Measurements from ENCODE around the gene PLEKHJ1.
A peak's percentile ranks its signal among the peaks of the same experiment; 100 is the strongest.

The PLEKHJ1 gene

DNA sequence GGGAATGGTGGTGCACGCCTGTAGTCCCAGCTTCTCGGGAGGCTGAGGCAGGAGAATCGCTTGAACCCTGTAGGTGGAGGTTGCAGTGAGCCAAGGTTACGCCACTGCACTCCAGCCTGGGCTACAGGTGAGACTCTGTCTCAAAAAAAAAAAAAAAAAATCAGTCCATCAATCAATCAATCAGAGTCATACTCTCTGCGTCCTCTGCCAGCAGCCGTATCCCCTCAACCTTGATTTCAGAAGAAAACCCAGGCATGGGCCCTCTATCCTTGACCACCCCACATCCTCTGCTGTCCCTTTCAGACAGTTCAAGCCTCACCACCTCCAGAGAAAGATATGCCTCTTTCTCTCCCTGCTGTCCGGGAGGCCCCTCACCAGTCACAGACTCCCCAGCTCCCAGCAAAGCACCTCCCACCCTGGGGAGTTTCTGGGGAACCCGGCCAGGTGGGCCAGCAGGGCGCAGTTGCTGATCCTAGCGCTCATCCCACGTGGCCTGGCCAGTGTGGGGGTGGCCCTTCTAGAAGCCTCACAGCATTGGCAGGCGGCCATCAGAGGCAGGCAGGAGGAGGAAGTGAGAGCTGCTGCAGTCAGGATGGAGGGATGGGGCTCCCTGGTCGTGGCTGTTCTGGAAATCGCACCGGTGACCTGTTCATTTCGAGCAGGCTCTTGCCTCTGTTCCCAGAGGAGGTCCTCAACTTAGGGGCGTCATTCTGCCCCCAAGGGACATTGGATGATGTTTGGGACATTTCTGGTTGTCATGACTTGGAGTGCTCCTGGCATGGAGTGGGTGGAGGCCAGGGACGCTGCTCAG, 30.3 kb upstream of the PLEKHJ1 start:
- H3K4me1 Mint-ChIP-seq, result peaks cover 8% of the 10 kb centered on the region

DNA sequence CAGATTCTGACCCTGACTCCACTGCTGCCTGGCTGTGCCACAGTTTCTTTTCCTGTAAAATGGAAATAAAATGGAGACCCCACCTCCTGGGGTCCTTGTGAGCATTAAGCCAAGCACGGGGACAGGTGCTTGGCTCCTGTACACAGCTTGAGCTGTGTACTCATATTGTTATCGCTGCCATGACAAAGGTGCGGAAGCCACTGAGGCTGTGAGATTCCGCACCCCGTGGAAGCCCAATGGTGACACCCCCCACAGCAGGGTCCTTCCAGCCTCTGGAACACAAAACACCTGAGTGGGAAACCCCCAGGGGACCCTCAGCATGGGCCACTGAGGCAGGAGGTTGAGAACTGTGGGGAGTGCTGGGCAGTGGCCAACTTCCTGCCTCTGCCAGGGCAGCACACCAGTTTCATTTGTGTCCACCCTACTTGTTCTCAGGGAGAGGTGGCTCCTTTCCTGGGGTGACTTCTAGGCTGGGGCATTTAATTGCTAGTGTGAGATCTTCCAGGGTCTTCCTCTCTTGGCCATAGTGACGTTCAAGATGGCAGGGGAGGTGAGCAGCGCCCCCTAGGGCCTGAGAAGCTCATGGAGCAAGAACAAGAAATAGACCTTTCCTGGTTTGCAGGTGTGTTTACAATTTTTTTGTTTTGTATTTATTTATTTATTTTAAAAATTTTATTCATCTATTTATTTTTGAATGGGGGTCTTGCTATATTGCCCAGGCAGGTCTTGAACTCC, 25.5 kb upstream of the PLEKHJ1 start:
- TF ChIP-seq, protein P1, sequence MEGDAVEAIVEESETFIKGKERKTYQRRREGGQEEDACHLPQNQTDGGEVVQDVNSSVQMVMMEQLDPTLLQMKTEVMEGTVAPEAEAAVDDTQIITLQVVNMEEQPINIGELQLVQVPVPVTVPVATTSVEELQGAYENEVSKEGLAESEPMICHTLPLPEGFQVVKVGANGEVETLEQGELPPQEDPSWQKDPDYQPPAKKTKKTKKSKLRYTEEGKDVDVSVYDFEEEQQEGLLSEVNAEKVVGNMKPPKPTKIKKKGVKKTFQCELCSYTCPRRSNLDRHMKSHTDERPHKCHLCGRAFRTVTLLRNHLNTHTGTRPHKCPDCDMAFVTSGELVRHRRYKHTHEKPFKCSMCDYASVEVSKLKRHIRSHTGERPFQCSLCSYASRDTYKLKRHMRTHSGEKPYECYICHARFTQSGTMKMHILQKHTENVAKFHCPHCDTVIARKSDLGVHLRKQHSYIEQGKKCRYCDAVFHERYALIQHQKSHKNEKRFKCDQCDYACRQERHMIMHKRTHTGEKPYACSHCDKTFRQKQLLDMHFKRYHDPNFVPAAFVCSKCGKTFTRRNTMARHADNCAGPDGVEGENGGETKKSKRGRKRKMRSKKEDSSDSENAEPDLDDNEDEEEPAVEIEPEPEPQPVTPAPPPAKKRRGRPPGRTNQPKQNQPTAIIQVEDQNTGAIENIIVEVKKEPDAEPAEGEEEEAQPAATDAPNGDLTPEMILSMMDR (IDR thresholded peaks at IDR 0.05; ENCODE audit: unreplicated experiment in 3 of 3), result peak; percentile 22 to 39 (median 29)
- Mint-ChIP-seq H3K4me3 (no peak overlapping the region), H3K27me3 (ENCODE audit: low read depth) (no peaks in the 10 kb centered on the region), H3K9me3 (no peaks in the 10 kb centered on the region), H3K27ac (no peak overlapping the region), H3K4me1 (peaks cover 4% of the 10 kb centered on the region), H3K36me3 (ENCODE audit: low read depth) (no peaks in the 10 kb centered on the region)

More for the DNA sequence above, 30.3 kb upstream of the PLEKHJ1 start:
- Mint-ChIP-seq H3K9me3 (no peaks in the 10 kb centered on the region), H3K4me3 (peak overlapping the region; percentile 59 to 78 (median 70)), H3K27ac (peak overlapping the region; percentile 61 to 94 (median 91)), H3K27me3 (ENCODE audit: low read depth) (no peaks in the 10 kb centered on the region), H3K36me3 (ENCODE audit: low read depth) (no peaks in the 10 kb centered on the region)
- TF ChIP-seq, protein P1 (IDR thresholded peaks at IDR 0.05; ENCODE audit: unreplicated experiment in 3 of 3), result no peak

DNA sequence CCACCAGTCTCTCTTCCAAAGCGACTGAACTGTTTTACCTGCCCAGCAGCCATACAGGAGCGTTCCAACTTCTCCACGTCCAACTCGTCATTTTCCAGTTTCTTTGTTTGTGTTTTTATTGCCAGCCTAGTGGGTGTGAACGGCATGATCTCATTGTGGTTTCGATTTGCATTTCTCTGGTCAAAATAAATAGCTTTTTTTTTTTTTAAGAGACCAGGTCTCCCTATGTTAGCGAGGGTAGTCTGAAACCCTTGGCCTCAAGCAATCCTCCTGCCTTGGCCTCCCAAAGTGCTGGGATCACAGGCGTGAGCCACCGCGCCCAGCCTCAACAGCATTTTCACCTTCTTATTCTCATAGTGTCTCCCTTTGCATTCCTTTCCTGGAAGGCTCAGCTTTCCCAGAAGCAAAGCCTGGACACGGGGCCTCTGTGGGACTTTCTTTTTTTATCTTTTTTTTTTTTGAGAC, 24.2 kb upstream of the PLEKHJ1 start:
- Mint-ChIP-seq H3K36me3 (ENCODE audit: low read depth) (no peaks in the 10 kb centered on the region), H3K4me1 (no peaks in the 10 kb centered on the region), H3K4me3 (no peak overlapping the region), H3K27ac (peak overlapping the region in 1 of 3 experiments; percentile 26), H3K27me3 (ENCODE audit: low read depth) (no peaks in the 10 kb centered on the region), H3K9me3 (no peaks in the 10 kb centered on the region)
- TF ChIP-seq, protein P1 (IDR thresholded peaks at IDR 0.05; ENCODE audit: unreplicated experiment in 3 of 3), result no peak

DNA sequence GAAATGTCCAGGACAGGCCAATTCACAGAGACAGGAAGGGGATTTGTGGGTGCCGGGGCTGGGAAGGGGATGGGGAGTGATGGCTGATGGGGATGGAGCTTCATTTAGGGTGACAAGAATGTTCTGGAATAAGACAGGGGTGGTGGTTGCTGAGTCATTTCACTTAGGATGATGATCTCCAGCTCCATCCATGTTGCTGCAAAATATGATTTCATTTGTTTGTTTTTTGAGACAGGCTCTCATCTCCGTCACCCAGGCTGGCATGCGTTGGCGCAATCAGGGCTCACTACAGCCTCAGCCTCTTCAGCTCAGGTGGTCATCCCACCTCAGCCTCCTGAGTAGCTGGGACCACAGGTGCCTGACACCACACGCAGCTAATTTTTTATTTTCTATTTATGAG, 23.2 kb upstream of the PLEKHJ1 start:
- no peaks in the 10 kb centered on the region for H3K9me3 Mint-ChIP-seq
- no peaks in the 10 kb centered on the region for H3K36me3 Mint-ChIP-seq (ENCODE audit: low read depth)
- TF ChIP-seq, protein P1 (IDR thresholded peaks at IDR 0.05; ENCODE audit: unreplicated experiment in 3 of 3), result no peak
- no peak overlapping the region for H3K4me3 Mint-ChIP-seq
- H3K4me1 Mint-ChIP-seq, result no peaks in the 10 kb centered on the region
- no peaks in the 10 kb centered on the region for H3K27me3 Mint-ChIP-seq (ENCODE audit: low read depth)
- no peak overlapping the region for H3K27ac Mint-ChIP-seq

DNA sequence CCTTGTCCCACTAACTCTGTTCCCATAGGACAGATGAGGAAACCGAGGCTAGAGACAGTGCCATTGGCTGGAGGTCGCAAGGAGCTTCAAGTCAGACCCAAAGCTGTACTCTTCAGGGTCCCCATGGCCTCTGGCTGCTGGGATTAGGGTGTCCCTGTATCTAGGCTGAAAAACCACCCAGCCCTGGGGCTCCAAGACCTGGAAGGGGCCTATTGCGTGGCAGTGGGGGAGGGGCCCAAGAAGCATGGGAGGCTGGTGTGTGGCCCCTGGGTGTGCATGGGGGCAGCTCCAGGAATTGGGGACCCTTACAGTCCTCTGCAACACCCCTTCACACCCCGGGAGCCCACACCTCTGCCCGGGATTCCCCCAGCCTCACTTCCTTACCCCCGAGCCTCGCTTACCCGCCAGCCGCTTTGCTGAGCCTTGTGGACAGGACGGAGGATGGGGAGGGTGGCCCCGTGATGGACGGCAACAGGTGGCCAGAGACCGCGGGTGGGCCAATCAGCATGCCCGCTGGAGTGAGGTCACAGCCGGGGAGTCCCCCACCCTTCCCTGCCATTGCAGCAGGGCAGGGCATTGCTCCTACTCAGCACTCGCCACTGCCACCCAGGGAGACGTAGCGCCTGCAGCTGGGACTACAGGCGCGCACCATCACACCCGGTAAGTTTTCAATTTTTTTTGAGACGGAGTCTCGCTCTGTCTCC, 20.0 kb upstream of the PLEKHJ1 start, which contains the start of gene JSRP1:
Gene JSRP1, minus strand, starts transcription at position 436 of the 704 bp plus-strand sequence. CDS start 1,103 bp downstream, outside the sequence.
- Mint-ChIP-seq H3K4me1 (peaks cover 5% of the 10 kb centered on the region), H3K36me3 (ENCODE audit: low read depth) (no peaks in the 10 kb centered on the region), H3K9me3 (no peaks in the 10 kb centered on the region), H3K27ac (peak within 1 kb of the TSS in 1 of 3 experiments; percentile 70), H3K27me3 (ENCODE audit: low read depth) (peaks cover 11% of the 10 kb centered on the region), H3K4me3 (peak within 1 kb of the TSS in 2 of 3 experiments; percentile 59 to 83)
- TF ChIP-seq, protein P1 (IDR thresholded peaks at IDR 0.05; ENCODE audit: unreplicated experiment in 3 of 3), result no peak

Measured in nephron (organoid).